AG09309 (cell line): Measurements from ENCODE around the gene PRTFDC1.
A peak's percentile ranks its signal among the peaks of the same experiment; 100 is the strongest.

Experiments
- DNase-seq: peaks from one replicate; pipeline ENCODE4 v3.0.0-alpha.2; 2010; ENCODE audit warnings: low read depth
- H3K4me3 ChIP-seq: 2 replicates; pipeline ENCODE4 v1.5.1; 2011; ENCODE audit warnings: mild to moderate bottlenecking, low read depth, low read length, moderate library complexity; ENCODE audit not compliant: control insufficient read depth
- TF ChIP-seq, protein P1 (sequence below): IDR thresholded peaks from 2 replicates; pipeline ENCODE4 v1.5.1; 2011; ENCODE audit warnings: mild to moderate bottlenecking, low read depth, low read length, inconsistent platforms; ENCODE audit not compliant: insufficient read depth, control insufficient read depth; ENCODE audit errors: missing control alignments

PRTFDC1 gene

DNA sequence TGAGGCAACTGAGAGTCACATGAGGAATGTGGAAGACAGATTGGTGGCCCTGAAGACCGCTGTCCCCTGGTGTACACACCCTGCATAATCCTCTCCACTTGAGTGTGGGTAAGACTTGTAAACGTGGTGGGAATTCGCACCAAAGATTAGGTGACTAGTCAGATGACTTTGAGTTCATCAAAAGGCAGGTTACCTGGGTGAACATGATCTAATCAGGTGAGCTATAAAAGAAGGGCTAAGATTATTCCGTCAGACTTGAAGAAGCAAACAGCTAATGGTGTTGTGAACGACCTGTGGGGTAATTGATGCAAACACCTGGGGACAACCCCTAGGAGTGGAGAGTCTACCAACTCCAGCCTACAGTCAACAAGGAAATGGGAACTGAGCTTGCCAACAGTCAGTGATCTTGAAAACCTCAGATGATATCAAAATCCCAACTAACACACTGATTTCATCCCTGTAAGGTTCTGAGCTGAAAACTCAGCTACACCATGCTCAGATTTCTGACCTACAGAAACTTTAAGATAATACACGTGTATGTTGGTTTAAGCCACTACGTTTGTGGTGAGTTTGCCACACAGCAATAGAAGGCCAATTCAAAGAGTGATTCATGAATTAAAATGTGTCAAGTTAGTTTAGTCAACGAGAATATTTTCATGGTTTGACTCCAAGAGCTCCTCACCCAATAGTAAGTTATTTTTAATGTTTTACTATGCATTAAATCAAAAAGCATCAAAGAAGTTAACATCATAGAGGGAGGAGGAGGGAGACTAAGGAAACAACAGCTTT lies 16.7 kb downstream of the PRTFDC1 start:
- no peak overlapping the region for H3K4me3 ChIP-seq
- DNase-seq = no peak
- TF ChIP-seq, protein P1, sequence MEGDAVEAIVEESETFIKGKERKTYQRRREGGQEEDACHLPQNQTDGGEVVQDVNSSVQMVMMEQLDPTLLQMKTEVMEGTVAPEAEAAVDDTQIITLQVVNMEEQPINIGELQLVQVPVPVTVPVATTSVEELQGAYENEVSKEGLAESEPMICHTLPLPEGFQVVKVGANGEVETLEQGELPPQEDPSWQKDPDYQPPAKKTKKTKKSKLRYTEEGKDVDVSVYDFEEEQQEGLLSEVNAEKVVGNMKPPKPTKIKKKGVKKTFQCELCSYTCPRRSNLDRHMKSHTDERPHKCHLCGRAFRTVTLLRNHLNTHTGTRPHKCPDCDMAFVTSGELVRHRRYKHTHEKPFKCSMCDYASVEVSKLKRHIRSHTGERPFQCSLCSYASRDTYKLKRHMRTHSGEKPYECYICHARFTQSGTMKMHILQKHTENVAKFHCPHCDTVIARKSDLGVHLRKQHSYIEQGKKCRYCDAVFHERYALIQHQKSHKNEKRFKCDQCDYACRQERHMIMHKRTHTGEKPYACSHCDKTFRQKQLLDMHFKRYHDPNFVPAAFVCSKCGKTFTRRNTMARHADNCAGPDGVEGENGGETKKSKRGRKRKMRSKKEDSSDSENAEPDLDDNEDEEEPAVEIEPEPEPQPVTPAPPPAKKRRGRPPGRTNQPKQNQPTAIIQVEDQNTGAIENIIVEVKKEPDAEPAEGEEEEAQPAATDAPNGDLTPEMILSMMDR = no peak

DNA sequence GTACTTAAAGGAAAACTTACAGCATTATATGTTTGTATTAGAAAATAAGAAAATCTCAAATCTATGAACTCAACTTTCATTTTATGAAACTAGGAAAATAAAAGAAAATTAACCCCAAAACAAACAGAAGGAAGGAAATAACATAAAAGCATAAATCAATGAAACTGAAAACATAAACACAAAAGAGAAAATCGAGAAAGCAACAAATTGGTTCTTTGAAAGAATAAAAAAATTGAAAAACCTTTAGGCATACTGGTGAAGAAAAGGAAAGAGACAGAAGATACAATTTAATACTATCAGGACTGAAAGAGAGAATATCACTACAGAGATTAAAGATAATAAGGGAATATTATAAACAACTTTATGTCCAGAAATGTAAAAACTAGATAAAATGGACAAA lies 21.2 kb downstream of the PRTFDC1 start:
- no peak overlapping the region for H3K4me3 ChIP-seq
- no peak for DNase-seq
- TF ChIP-seq, protein P1 = no peak

DNA sequence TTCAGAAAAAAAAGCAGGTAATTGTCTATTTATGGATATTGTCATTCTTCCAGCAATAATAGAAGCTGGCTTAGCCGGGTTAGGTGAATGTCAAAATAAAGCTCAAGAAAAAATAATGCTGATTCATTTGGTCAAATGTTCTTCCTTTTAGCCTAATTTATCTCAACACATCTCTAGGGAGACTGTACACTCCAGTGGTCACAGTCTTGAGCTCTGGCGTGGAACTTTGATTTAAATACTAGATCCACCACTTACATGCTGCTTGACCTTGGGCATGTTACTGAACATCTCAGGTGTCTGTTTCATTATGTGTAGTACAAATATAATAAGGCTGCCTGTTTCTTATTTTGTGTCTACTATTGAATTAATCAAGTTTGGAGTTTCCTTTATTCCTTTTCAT lies 22.0 kb downstream of the PRTFDC1 start:
- H3K4me3 ChIP-seq = no peak overlapping the region
- TF ChIP-seq, protein P1 = no peak
- DNase-seq = no peak

DNA sequence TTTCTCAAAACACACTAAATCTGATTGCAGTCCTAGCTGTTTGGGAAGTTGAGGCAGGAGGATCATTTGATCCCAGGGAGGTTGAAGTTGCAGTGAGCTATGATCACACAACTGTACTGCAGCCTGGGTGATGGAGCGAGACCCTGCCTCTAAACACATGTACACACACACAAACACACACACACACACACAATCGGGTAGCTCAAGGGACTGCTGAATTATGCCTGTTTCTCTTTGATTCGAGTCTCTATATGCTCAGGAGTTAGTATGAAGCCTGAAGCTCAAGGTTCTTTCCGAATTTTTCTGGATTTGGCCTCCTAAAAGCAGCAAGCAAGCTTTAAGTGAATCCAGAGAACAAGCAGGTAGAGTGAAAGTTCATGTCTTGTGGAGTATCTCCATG lies 22.5 kb downstream of the PRTFDC1 start:
- TF ChIP-seq, protein P1 = no peak
- no peak for DNase-seq
- H3K4me3 ChIP-seq = no peak overlapping the region

DNA sequence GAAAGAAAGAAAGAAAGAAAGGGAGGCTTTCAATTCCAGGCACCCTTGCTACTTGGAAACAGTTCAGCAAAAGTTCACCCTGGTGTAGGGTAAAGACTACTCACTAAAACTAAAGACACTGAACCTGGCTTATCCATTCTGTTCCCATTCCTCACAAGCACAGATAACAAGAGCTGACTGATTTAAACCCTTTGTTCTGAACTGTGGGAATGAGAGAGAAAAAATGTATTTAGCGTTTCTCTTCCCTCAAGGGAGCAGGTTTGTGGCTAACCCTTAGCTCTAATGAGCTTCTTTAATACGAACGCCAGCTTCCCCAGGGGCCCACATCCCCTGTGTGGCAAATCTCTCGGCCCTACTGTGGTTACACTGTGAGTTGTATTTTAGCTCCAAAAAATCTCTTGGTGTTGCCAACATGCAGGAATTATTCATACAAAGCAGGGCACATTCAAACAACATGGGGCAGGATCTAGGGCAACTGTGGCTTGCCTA lies 23.3 kb downstream of the PRTFDC1 start:
- peak; percentile 92 for DNase-seq
- H3K4me3 ChIP-seq = no peak overlapping the region
- TF ChIP-seq, protein P1 = no peak

DNA sequence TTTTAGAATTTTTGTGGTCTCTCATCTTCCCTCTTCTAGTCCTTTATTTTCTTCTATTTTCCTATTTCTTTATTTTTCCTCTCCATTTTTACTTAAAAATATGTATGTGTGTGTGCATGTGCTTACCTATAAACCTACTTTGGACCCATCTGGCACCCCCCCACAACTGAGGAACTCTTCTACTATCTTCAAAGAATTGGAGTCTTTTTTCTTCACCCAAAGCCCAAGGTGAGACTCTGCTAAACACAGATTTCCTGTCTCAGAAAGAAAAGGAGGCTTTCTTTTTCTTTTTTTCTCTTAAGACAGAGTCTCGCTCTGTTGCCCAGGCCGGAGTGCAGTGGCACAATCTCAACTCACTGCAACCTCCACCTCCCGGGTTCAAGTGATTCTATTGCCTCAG lies 24.2 kb downstream of the PRTFDC1 start:
- TF ChIP-seq, protein P1 = no peak
- H3K4me3 ChIP-seq = no peak overlapping the region
- no peak for DNase-seq

DNA sequence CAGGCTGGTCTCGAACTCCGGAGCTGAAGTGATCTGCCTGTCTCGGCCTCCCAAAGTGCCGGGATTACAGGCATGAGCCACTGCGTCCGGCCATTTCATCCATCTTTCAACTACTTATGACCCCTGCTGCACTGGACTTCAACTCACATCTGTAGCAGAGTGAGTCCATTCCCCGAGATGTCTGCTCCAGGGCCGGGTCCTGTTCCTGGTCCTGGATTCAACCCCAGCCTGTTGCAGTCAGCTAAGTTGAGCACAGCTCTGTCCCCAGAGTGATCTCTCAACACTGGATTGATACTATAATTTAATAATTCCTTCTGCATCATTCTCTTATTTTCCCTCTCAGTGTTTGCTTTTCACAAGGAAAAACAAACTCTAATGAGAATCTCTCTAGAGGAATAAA lies 25.8 kb downstream of the PRTFDC1 start:
- TF ChIP-seq, protein P1 = no peak
- H3K4me3 ChIP-seq = no peak overlapping the region
- DNase-seq = no peak
